C4-2B (cell line): ENCODE results near the gene STAM.

ENCODE experiments used
- ZFX ChIP-seq: fragments of 450-650 bp; IDR thresholded peaks from 2 replicates; pipeline ENCODE4 v1.6.1; 2017
- TF ChIP-seq, protein P1 (sequence below): fragments of 450-650 bp; conservative IDR thresholded peaks from 2 replicates; pipeline ENCODE4 v1.5.1; 2017; ENCODE audit warnings: mild to moderate bottlenecking

DNA sequence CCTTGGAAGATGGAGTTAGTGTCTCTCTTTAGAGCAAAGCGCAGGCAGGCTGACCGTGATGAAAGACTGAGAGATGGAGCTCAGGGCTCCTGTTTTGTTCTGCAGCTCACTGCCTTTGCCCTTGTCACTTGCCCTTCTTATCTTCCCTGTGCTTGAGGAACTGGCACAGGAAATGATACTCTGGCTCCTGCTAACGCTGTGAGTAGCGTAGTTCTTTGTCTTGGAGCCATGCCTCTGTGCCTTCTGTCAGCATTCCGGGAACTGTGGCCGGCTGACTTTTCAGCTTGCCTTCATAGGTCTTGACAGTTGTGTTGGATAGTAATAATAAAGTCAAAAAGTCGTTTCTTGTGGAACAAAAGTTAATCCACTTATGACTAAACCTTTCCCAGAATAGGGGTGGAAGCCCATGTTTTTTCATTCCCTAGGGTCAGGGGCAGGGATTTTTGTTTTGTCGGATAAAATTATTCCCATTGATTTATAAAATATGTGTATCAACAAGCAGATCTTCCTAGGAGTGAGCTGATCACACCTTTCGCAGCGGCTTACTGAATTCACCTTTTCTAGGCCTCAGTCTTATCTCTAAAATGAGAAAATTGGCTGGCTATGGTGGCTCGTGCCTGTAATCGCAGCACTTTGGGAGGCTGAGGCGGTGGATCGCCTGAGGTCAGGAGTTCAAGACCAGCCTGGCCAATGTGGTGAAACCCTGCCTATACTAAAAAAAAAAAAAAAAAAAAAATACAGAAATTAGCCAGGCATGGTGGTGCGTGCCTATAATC is 91.4 kb downstream of the STAM start:
- TF ChIP-seq, protein P1, sequence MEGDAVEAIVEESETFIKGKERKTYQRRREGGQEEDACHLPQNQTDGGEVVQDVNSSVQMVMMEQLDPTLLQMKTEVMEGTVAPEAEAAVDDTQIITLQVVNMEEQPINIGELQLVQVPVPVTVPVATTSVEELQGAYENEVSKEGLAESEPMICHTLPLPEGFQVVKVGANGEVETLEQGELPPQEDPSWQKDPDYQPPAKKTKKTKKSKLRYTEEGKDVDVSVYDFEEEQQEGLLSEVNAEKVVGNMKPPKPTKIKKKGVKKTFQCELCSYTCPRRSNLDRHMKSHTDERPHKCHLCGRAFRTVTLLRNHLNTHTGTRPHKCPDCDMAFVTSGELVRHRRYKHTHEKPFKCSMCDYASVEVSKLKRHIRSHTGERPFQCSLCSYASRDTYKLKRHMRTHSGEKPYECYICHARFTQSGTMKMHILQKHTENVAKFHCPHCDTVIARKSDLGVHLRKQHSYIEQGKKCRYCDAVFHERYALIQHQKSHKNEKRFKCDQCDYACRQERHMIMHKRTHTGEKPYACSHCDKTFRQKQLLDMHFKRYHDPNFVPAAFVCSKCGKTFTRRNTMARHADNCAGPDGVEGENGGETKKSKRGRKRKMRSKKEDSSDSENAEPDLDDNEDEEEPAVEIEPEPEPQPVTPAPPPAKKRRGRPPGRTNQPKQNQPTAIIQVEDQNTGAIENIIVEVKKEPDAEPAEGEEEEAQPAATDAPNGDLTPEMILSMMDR = no peak
- no peak for TF ChIP-seq ZFX
